ENCODE results near the gene TPP1.

TPP1 gene

GRCh38 chr11:6563121-6563619 lies 56.1 kb downstream of the TPP1 start:
- no peak for DNase-seq (ENCODE audit: low read depth, low spot score)

All from smooth muscle cell of the brain vasculature (primary cell).